OCI-LY7 (cell line): ENCODE measurements around the gene GMPR2. TPM values are rescaled to one million over a fixed set of nuclear protein-coding genes. Genes with fewer than 3 reads are reported as not detected.

Experiments used
- BruUV-seq: library from RNA; stranded (reverse); fragments of 400-500 nt; replicated peaks from 2 replicates; lab custom pipeline; 2021; lab: Mats Ljungman, UMichigan
- CTCF ChIA-PET: fragments of 300-600 bp; sonication (Branson Sonifier 250); formaldehyde crosslinking; loops from one replicate; lab custom pipeline; 2022; ENCODE audit warnings: antibody characterized with exemption; ENCODE audit not compliant: unreplicated experiment; lab: Charles Lee
- POLR2A ChIA-PET: fragments of 300-600 bp; sonication (Branson Sonifier 250); formaldehyde crosslinking; loops from one replicate; lab custom pipeline; 2022; ENCODE audit warnings: antibody characterized with exemption; lab: Charles Lee
- DNase-seq: peaks from one replicate; pipeline ENCODE4 v3.0.0-alpha.2; 2015; ENCODE audit warnings: low spot score
- H2AFZ ChIP-seq: fragments of 200-600 bp; sonication (generic), shearing (Covaris generic); 2 replicates; pipeline ENCODE4 v1.6.1; 2014; ENCODE audit warnings: mild to moderate bottlenecking, antibody characterized with exemption, low read length, moderate library complexity
- H3K27ac ChIP-seq: fragments of 200-600 bp; sonication (generic); 2 replicates; pipeline ENCODE4 v1.5.1; 2014; ENCODE audit warnings: mixed run types, low read depth, mild to moderate bottlenecking, moderate library complexity, low read length, inconsistent platforms; ENCODE audit not compliant: poor library complexity, severe bottlenecking
- H3K36me3 ChIP-seq: fragments of 200-600 bp; sonication (generic); 2 replicates; pipeline ENCODE4 v1.6.1; 2014; ENCODE audit warnings: mild to moderate bottlenecking, antibody characterized with exemption, low read length, moderate library complexity, mixed read lengths; ENCODE audit not compliant: insufficient read depth
- H3K4me1 ChIP-seq: fragments of 200-600 bp; sonication (generic); 2 replicates; pipeline ENCODE4 v1.5.1; 2014; ENCODE audit warnings: mild to moderate bottlenecking, low read length; ENCODE audit not compliant: insufficient read depth, poor library complexity, severe bottlenecking
- H3K4me2 ChIP-seq: fragments of 200-600 bp; sonication (generic); 2 replicates; pipeline ENCODE4 v1.6.1; 2014; ENCODE audit warnings: mild to moderate bottlenecking, low read length
- H3K4me3 ChIP-seq: fragments of 200-600 bp; sonication (generic); 2 replicates; pipeline ENCODE4 v1.5.1; 2014; ENCODE audit warnings: mild to moderate bottlenecking, low read depth, low read length; ENCODE audit not compliant: poor library complexity, severe bottlenecking
- H3K79me2 ChIP-seq: fragments of 200-600 bp; sonication (generic); 2 replicates; pipeline ENCODE4 v1.6.1; 2016; ENCODE audit warnings: low read depth, mild to moderate bottlenecking, low read length, moderate library complexity, mixed read lengths; ENCODE audit not compliant: insufficient read depth
- H3K9me2 ChIP-seq: fragments of 200-600 bp; sonication (generic); 2 replicates; pipeline ENCODE4 v1.6.1; 2016; ENCODE audit warnings: mild to moderate bottlenecking, low read length, mixed read lengths; ENCODE audit not compliant: insufficient read depth
- H3K9me3 ChIP-seq: fragments of 200-600 bp; sonication (generic); 2 replicates; pipeline ENCODE4 v1.6.1; 2014; ENCODE audit warnings: mild to moderate bottlenecking, mixed run types, low read length, mixed read lengths
- H4K20me1 ChIP-seq: fragments of 200-600 bp; sonication (generic); 2 replicates; pipeline ENCODE4 v1.6.1; 2014; ENCODE audit warnings: mild to moderate bottlenecking, antibody characterized with exemption, low read length, moderate library complexity, mixed read lengths; ENCODE audit not compliant: insufficient read depth
- CTCF ChIP-seq: fragments of 200-600 bp; sonication (generic); conservative IDR thresholded peaks from 2 replicates; pipeline ENCODE4 v1.5.1; 2014; ENCODE audit warnings: mild to moderate bottlenecking, antibody characterized with exemption, low read length, moderate library complexity, mixed read lengths
- EZH2phosphoT487 ChIP-seq: fragments of 200-600 bp; sonication (generic); IDR thresholded peaks from 2 replicates; pipeline ENCODE4 v1.6.1; 2018; ENCODE audit warnings: low read depth, borderline replicate concordance, mild to moderate bottlenecking, mixed run types, antibody characterized with exemption, low read length, moderate library complexity, mixed read lengths
- intact Hi-C: fragments of 100-400 bp; cut with micrococcal nuclease; formaldehyde crosslinking; loops from one replicate; pipeline ENCODE4 v1.10.0; 2022; ENCODE audit not compliant: unreplicated experiment
- total RNA-seq, 2 experiments: library from RNA; depleted of rRNA in 1 of 2; stranded (reverse); fragments of >200 nt in 1 of 2; shearing (Covaris generic) in 1 of 2; gene quantifications; 2 replicates each; pipeline ENCODE4 v1.2.3, GENCODE V29; 2014 to 2022

The GMPR2 gene
- total RNA-seq, 2 experiments from 2014 or later, result 51.4 to 62.3 TPM

- no peaks in the 10 kb centered on the region for H4K20me1 ChIP-seq
- BruUV-seq, result TSS peak; percentile 61
- peak overlapping the region; percentile 87 for H3K4me2 ChIP-seq
- H3K27ac ChIP-seq, result peak overlapping the region; percentile 74
- H3K36me3 ChIP-seq, result peaks cover 50% of the 10 kb centered on the region
- TF ChIP-seq EZH2phosphoT487 (no peak), CTCF (no peak)
- intact Hi-C loops, result loop anchor here (1.0 kb wide), 1 partner anchor 18 kb away; the partner anchor contains the start of gene CHMP4A
- H3K9me2 ChIP-seq, result no peaks in the 10 kb centered on the region
- H3K79me2 ChIP-seq, result peaks cover 55% of the 10 kb centered on the region
- peak; percentile 43 for DNase-seq
- POLR2A ChIA-PET, result interaction anchor here (0.6 to 1.2 kb wide), 6 partner anchors 11 to 139 kb away, joined by 3 to 5 read pairs (median 4); partner anchors contain the start of genes IRF9 and TINF2
- peak overlapping the region; percentile 94 for H2AFZ ChIP-seq
- peaks cover 30% of the 10 kb centered on the region for H3K4me1 ChIP-seq
- CTCF ChIA-PET, result no interaction called here
- no peaks in the 10 kb centered on the region for H3K9me3 ChIP-seq
- H3K4me3 ChIP-seq, result peak overlapping the region; percentile 84
These were observed 1.2 kb upstream of the GMPR2 start for GRCh38 chr14:24231263-24232120.

GRCh38 chr14:24232121-24232644 lies 546 bp upstream of the GMPR2 start, which contains the start of gene NEDD8:
TSS of gene NEDD8 (minus strand) at chr14:24232367. CDS start at chr14:24232267, 100 bp downstream.
- TF ChIP-seq EZH2phosphoT487, result no peak
- TF ChIP-seq CTCF, result no peak
- POLR2A ChIA-PET, result interaction anchor here (0.5 to 1.5 kb wide), 3 partner anchors 10 to 117 kb away, joined by 4 to 8 read pairs (median 4); partner anchors contain the start of gene TINF2
- Histone ChIP-seq H3K4me3 (peak within 1 kb of the TSS; percentile 84), H3K4me2 (peak within 1 kb of the TSS; percentile 87), H2AFZ (peak within 1 kb of the TSS; percentile 94), H4K20me1 (no peaks in the 10 kb centered on the region), H3K9me3 (no peaks in the 10 kb centered on the region), H3K36me3 (peaks cover 50% of the 10 kb centered on the region), H3K9me2 (no peaks in the 10 kb centered on the region), H3K4me1 (peaks cover 30% of the 10 kb centered on the region), H3K79me2 (peaks cover 48% of the 10 kb centered on the region), H3K27ac (peak within 1 kb of the TSS; percentile 74)
- CTCF ChIA-PET, result interaction anchor here (0.7 kb wide), 1 partner anchor 61 kb away, joined by 3 read pairs; no protein-coding TSS in a partner anchor
- BruUV-seq, result no TSS peak
- intact Hi-C loops, result loop anchor here (1.0 kb wide), 1 partner anchor 19 kb away; the partner anchor contains the start of gene CHMP4A
- DNase-seq, result peak; percentile 92
